Rectal smooth muscle tissue (tissue), 1 donor: ENCODE data around the gene BICDL1.

Experiments used
- H3K27ac ChIP-seq: one replicate; pipeline ENCODE4 v1.7.0; 2013; ENCODE audit warnings: low read depth, low read length, inconsistent platforms
- H3K27me3 ChIP-seq: one replicate; pipeline ENCODE4 v1.7.0; 2013; ENCODE audit warnings: low read length; ENCODE audit not compliant: control insufficient read depth, insufficient read depth
- H3K36me3 ChIP-seq: one replicate; pipeline ENCODE4 v1.7.0; 2013; ENCODE audit warnings: low read length; ENCODE audit not compliant: control insufficient read depth, insufficient read depth
- H3K4me1 ChIP-seq: one replicate; pipeline ENCODE4 v1.7.0; 2013; ENCODE audit warnings: low read length; ENCODE audit not compliant: control insufficient read depth, insufficient read depth
- H3K4me3 ChIP-seq: one replicate; pipeline ENCODE4 v1.7.0; 2013; ENCODE audit warnings: low read length
- H3K9ac ChIP-seq: one replicate; pipeline ENCODE4 v1.7.0; 2013; ENCODE audit warnings: low read length

The BICDL1 gene

DNA sequence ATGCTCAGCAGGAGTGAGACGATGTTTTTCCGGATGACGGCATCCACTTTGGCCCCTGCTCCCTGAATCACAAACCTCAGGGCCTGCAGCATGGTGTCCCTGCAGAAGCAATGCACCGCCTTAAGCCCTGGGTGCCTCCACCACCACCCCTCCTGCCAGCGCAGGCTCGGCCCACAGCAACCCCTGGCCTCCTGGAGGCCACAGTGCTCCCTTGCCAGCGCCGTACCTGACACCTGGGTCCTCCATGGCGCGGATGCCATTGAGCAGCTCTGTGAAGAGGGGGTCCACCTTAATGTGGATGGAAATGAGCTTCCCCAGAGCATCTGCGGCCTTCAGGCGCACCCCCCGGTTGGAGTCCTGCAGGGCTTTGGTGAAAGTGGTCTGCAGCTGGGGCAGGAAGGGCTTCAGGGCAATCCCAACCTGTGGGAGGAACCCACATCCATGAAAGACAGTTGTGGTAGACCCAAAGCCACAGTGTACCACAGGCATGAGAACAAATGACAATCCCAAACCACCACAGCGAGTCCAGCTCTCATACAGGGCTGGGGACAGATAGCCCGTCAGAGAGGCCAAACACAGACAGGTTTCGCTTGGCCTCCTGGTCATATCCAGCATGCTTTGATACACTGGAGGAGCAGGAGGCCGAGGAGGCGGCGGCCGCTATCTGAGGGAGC lies 145.4 kb downstream of the BICDL1 start:
- H3K9ac ChIP-seq, result no peak overlapping the region

DNA sequence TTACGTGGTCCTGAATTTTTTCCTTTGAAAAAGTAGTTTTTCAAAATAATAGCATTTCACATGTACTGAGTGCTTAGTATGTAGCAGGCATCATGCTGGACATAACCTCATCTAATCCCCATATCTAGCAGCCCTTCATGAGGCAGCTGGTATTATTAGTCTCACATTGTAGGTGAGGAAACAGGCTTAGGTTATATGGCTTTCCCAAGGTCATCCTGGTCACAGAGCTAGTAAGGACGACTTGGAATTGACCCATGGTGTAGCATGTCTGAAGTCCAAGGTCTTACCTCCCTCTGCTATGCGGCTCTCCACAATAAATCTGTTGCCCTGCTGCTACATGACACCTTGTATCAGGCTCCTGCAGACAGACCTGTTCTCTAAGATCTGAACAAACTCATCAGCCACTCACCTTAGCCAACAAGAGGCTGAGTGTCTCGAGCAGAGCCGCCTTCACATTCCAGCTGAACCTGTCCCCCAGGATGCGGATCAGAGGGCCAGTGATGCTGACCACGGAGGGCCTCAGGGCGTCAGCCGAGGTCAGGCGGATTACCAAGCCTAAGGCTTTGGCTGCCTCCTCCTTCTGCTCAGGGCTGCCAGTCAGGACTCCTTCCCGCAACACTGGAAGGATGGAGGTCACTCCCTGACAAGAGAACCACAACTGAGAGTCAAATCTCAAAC lies 147.2 kb downstream of the BICDL1 start:
- no peak overlapping the region for H3K27ac ChIP-seq
- no peak overlapping the region for H3K9ac ChIP-seq
- H3K4me1 ChIP-seq, result no peaks in the 10 kb centered on the region
- H3K4me3 ChIP-seq, result no peak overlapping the region
- H3K36me3 ChIP-seq, result peaks cover 78% of the 10 kb centered on the region
- no peaks in the 10 kb centered on the region for H3K27me3 ChIP-seq

More for the DNA sequence above, 145.4 kb downstream of the BICDL1 start:
- Histone ChIP-seq H3K36me3 (peaks cover 82% of the 10 kb centered on the region), H3K4me3 (no peak overlapping the region), H3K27ac (no peak overlapping the region), H3K27me3 (no peaks in the 10 kb centered on the region), H3K4me1 (no peaks in the 10 kb centered on the region)

DNA sequence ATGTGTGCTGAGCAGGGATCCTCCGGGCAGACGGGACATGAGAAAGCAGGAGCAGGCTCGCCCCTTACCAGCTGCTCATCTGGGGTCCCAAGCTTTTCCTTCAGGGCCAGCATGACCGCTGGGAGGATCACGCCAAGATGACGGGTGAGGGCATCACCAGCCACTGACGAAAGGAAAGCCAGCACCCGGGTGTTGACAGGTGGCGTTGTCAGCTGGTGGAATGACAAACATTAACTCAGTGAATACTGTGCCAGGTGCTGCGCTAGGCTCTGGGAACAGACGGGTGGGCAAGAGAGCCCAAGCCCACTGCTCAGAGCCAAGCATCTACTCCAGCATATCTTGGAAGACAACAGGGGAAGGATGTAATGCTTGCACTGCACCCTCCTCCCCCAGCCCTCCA lies 148.8 kb downstream of the BICDL1 start:
- no peaks in the 10 kb centered on the region for H3K4me1 ChIP-seq
- no peaks in the 10 kb centered on the region for H3K27me3 ChIP-seq
- H3K27ac ChIP-seq, result no peak overlapping the region
- H3K4me3 ChIP-seq, result no peak overlapping the region
- peaks cover 78% of the 10 kb centered on the region for H3K36me3 ChIP-seq
- no peak overlapping the region for H3K9ac ChIP-seq

DNA sequence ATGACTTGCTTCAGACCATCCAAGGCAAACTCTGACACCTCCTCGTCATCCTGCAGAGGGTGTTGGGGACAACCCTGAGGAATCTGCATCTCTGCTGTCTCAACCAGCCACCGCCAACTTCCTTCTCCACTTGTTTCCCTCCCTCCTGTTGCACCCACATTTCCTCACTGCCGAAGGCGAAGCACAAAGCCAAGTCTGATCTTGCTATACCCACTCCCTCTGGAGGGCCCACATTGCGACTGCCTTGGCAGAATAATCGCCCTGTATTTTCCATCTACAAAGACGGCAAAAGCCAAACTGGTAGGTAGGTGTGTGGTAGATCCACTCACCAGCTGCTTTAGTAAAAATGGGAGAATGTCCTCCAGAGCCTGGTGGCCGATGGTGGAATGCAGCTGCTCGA lies 149.3 kb downstream of the BICDL1 start:
- Histone ChIP-seq H3K36me3 (peaks cover 73% of the 10 kb centered on the region), H3K27me3 (no peaks in the 10 kb centered on the region), H3K27ac (no peak overlapping the region), H3K9ac (no peak overlapping the region), H3K4me1 (no peaks in the 10 kb centered on the region), H3K4me3 (no peak overlapping the region)

DNA sequence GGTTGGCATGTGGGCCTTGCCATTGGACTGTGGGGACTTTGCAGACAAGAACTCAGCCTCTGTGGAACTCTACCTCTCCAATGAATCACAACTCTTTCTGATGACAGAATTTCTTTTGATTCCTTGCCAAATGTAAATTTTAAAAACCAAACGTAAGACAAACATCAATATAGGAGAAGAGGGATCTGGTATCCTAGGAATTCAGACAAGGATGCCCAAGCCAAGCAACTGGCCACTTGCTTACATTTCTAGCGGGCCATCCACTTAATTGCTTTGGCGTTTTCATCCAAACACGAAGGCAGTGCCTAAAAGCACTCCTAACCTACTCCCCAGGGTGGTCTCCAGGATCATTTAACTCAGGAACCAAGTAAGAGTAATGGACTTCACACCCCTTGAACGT lies 150.9 kb downstream of the BICDL1 start:
- Histone ChIP-seq H3K4me1 (no peaks in the 10 kb centered on the region), H3K36me3 (peaks cover 70% of the 10 kb centered on the region), H3K27ac (no peak overlapping the region), H3K4me3 (no peak overlapping the region), H3K9ac (no peak overlapping the region), H3K27me3 (no peaks in the 10 kb centered on the region)

DNA sequence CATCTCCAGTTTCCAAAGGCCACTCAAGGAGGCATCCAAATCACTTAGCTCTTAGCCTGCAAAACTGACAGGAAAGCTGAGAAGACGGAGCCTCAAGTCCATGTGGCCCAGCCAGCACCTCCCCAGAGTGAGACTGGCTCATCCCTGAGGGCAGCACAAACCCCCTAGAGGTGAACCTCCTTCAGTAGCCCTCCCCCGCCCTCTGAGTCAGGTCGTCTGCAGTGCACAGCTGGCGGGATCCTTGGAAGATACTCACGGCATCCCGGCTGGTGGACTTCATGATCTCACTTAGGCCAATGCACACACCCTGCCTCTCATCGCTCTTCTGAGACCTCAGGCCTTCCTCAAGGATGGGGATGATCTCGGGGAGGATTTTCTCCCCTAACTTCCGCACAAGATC lies 151.6 kb downstream of the BICDL1 start:
- Histone ChIP-seq H3K27me3 (no peaks in the 10 kb centered on the region), H3K4me3 (no peak overlapping the region), H3K27ac (no peak overlapping the region), H3K9ac (no peak overlapping the region), H3K4me1 (no peaks in the 10 kb centered on the region), H3K36me3 (peaks cover 74% of the 10 kb centered on the region)

DNA sequence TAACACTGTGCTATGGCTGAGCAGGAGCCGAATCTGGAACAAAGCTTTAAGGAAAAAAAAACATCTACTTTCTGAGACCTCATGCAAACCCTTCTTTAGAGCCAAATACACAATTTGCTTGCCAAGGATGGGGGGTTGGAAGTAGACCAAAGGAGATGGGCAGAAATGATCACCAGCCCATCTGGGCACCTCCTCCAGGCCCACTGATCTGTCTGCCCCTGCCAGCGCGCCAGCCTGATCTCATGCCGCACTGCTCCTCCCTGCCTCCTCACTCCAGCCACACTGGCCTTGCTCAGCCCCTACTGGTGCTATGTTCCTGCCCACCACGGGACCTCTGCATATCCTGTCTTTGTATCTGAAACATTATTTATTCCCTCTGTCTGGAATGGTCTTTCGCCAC lies 152.3 kb downstream of the BICDL1 start:
- H3K27ac ChIP-seq, result no peak overlapping the region
- H3K36me3 ChIP-seq, result peaks cover 69% of the 10 kb centered on the region
- no peak overlapping the region for H3K9ac ChIP-seq
- H3K27me3 ChIP-seq, result no peaks in the 10 kb centered on the region
- no peak overlapping the region for H3K4me3 ChIP-seq
- no peaks in the 10 kb centered on the region for H3K4me1 ChIP-seq

DNA sequence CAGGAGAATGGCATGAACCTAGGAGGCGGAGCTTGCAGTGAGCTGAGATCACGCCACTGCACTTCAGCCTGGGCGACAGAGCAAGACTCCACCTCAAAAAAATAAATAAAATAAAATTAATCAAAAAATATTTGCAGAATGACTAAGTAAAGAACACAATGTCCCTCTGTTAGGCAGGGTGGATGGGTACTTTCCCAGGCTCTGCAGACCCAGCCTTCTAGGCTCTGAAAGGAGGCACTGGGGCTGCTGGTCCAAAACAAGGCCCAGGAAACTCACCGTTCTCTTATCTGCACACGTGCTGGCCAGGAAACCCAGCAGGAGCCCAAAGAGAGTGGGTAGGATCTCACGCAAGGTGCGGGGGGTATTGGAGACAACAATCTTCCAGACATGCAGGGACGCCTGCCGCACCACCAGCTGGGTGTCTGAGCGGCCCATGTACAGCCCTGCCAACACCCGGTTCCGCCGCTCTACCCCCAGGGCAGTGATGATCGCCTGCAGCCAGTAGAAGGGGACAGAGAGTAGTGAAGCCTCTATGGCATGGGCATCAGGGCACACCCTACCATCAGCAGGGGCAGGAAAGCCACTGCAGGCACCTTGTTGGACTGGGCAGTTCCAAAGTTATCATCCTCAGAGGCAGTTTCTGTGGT lies 153.3 kb downstream of the BICDL1 start:
- H3K4me1 ChIP-seq, result no peaks in the 10 kb centered on the region
- no peak overlapping the region for H3K27ac ChIP-seq
- no peaks in the 10 kb centered on the region for H3K27me3 ChIP-seq
- H3K9ac ChIP-seq, result no peak overlapping the region
- peaks cover 68% of the 10 kb centered on the region for H3K36me3 ChIP-seq
- no peak overlapping the region for H3K4me3 ChIP-seq
